Prostate gland (tissue), 2 donors: ENCODE results near the gene KLK4.

ENCODE experiments used
- CTCF ChIP-seq, 4 experiments: fragments of 200-600 bp in 2 of 4; fragments of 450-650 bp in 2 of 4; sonication (generic) in 2 of 4; IDR thresholded peaks; 1 replicate in 3 of 4; 2 replicates in 1 of 4; pipeline ENCODE4 v1.5.1; 2016 to 2019; ENCODE audit warnings: antibody characterized with exemption in 4 of 4, mild to moderate bottlenecking in 2 of 4, moderate library complexity in 2 of 4
- POLR2A ChIP-seq: fragments of 450-650 bp; IDR thresholded peaks from one replicate; pipeline ENCODE4 v1.6.1; 2016; ENCODE audit warnings: antibody characterized with exemption, mild to moderate bottlenecking
- POLR2AphosphoS5 ChIP-seq: sonication (generic); formaldehyde crosslinking; IDR thresholded peaks from one replicate; pipeline ENCODE4 v1.6.1; 2017; ENCODE audit warnings: antibody characterized with exemption

GRCh38 chr19:50898018-50898417 is 13.2 kb downstream of the KLK4 start:
- TF ChIP-seq POLR2A (no peak), CTCF (IDR thresholded peaks at IDR 0.05) (no peak), POLR2AphosphoS5 (no peak)
